ENCODE measurements around the gene SPDYE18.
"Not testable (repeated sequence)": the region's sequence is repeated elsewhere in the genome, so short reads cannot be mapped to it uniquely, and the experiment has no call there.

DNA sequence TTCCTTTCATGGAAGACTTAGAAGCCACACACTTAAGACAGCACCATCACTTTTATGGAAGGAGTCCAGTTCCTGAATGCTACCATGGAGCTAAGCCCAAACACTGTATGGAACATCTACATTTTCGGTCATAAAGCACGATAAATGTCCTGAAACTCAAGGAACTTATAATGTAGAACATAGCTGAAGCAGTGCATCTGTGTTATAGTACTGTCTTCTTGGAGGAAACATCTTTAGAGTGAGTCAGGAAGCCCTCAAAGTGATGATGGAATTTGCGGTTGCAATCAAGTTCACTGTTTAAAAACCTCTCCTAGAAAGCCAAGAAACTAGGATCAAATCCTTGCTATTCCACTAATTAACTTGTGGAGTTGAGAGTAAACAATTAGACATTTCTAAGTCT is 43.5 kb upstream of the SPDYE18 start:
- not testable (repeated sequence) for TF ChIP-seq FOXM1 (CRISPR knock-in tag; IDR thresholded peaks at IDR 0.05); ZC3H4 (CRISPR knock-in tag; IDR thresholded peaks at IDR 0.05; ENCODE audit: borderline replicate concordance); PHF8 (CRISPR knock-in tag; IDR thresholded peaks at IDR 0.05); GABPA (IDR thresholded peaks at IDR 0.05; ENCODE audit: low read depth, low read length); GABPA (CRISPR knock-in tag; IDR thresholded peaks at IDR 0.05; ENCODE audit: low read depth); AKAP8 (CRISPR knock-in tag; IDR thresholded peaks at IDR 0.05)
- TF ChIP-seq, protein P1, sequence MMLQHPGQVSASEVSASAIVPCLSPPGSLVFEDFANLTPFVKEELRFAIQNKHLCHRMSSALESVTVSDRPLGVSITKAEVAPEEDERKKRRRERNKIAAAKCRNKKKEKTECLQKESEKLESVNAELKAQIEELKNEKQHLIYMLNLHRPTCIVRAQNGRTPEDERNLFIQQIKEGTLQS (CRISPR knock-in tag; IDR thresholded peaks at IDR 0.05): not testable (repeated sequence)

All from HepG2 (cell line).